ENCODE results near the gene YEATS2. TPM values are rescaled to one million over a fixed set of nuclear protein-coding genes. Genes with fewer than 3 reads are reported as not detected.

Gene YEATS2
- total RNA-seq, 1 experiment from 2014 or later = 38.6 TPM

GRCh38 chr3:183797996-183798395, 100.4 kb downstream of the YEATS2 start (continued):
- TF ChIP-seq EZH2 (IDR thresholded peaks at IDR 0.05) = no peak
- no peak for TF ChIP-seq REST (IDR thresholded peaks at IDR 0.05; ENCODE audit: low read depth)
- TF ChIP-seq SP1 (IDR thresholded peaks at IDR 0.05; ENCODE audit: low read depth) = no peak

- DNase-seq (ENCODE audit: low read depth, low spot score) (no peak), ATAC-seq (no peak)
- Histone ChIP-seq H3K27ac (ENCODE audit: low read depth, low read length) (no peak overlapping the region), H3K36me3 (ENCODE audit: control insufficient read depth in 1 of 2, insufficient read depth in 2 of 2, low read length in 2 of 2) (peaks cover 49 to 58% of the 10 kb centered on the region in 2 experiments), H3K9me3 (ENCODE audit: control insufficient read depth in 1 of 2, insufficient read depth in 1 of 2, low read depth in 1 of 2, low read length in 2 of 2) (no peaks in the 10 kb centered on the region), H3K4me1 (ENCODE audit: control insufficient read depth in 1 of 2, insufficient read depth in 2 of 2, low read length in 2 of 2) (no peaks in the 10 kb centered on the region), H3K4me2 (ENCODE audit: low read length) (no peak overlapping the region), H3K9ac (ENCODE audit: low read length) (no peak overlapping the region), H3K4me3 (replicated peaks in 1 of 2; ENCODE audit: low read depth in 1 of 2, low read length in 2 of 2) (no peak overlapping the region), H4K20me1 (ENCODE audit: insufficient read depth) (no peaks in the 10 kb centered on the region), H3K9me2 (ENCODE audit: insufficient read depth) (no peaks in the 10 kb centered on the region), H3K27me3 (ENCODE audit: insufficient read depth, low read length) (no peaks in the 10 kb centered on the region), H2AFZ (ENCODE audit: low read depth, low read length, poor library complexity, severe bottlenecking) (no peak overlapping the region), H3K79me2 (ENCODE audit: insufficient read depth, low read length) (no peaks in the 10 kb centered on the region)
- CTCF ChIA-PET = no interaction called here
- no TSS peak for BruUV-seq (replicated peaks)
- intact Hi-C loops (cut with micrococcal nuclease) = no loop called here
- TF ChIP-seq MAX (IDR thresholded peaks at IDR 0.05) = no peak
- no peak for TF ChIP-seq SP1 (IDR thresholded peaks at IDR 0.05; ENCODE audit: low read depth)
- no peak for TF ChIP-seq CTCF (IDR thresholded peaks at IDR 0.05 in 2 of 3, conservative IDR thresholded peaks at IDR 0.05 in 1 of 3; ENCODE audit: borderline replicate concordance in 1 of 3, insufficient read depth in 1 of 3, low read depth in 2 of 3, low read length in 2 of 3)
- TF ChIP-seq FOSL1 (IDR thresholded peaks at IDR 0.05; ENCODE audit: low read depth) = no peak
- no peak for TF ChIP-seq CEBPB (IDR thresholded peaks at IDR 0.05; ENCODE audit: low read depth)
- no peak for TF ChIP-seq JUND (IDR thresholded peaks at IDR 0.05)
- TF ChIP-seq ATF3 (IDR thresholded peaks at IDR 0.05) = no peak
- RAD21 ChIA-PET (ENCODE audit: low non-redundant PET in 1 of 2, low total read pairs in 2 of 2, uncharacterized antibody in 2 of 2, unreplicated experiment in 2 of 2) = no interaction called here
- POLR2A ChIA-PET = no interaction called here
These were observed 101.9 kb downstream of the YEATS2 start for GRCh38 chr3:183799461-183799860.

Measured in HCT116 (cell line).